22Rv1 (cell line): ENCODE measurements around the gene SLAMF8.

Source experiments
- H3K27ac ChIP-seq: fragments of 450-650 bp; 2 replicates; pipeline ENCODE4 v1.5.1; 2017
- CTCF ChIP-seq: fragments of 450-650 bp; IDR thresholded peaks from 2 replicates; pipeline ENCODE4 v1.5.1; 2017; ENCODE audit warnings: mild to moderate bottlenecking
- ZFX ChIP-seq: fragments of 450-650 bp; IDR thresholded peaks from 2 replicates; pipeline ENCODE4 v1.6.1; 2017; ENCODE audit warnings: antibody characterized with exemption, borderline replicate concordance

The SLAMF8 gene

GRCh38 chr1:159869607-159870006, 42.9 kb downstream of the SLAMF8 start:
- TF ChIP-seq CTCF (no peak), ZFX (no peak)
- H3K27ac ChIP-seq: no peak overlapping the region

- TF ChIP-seq ZFX: no peak
- no peak for TF ChIP-seq CTCF
- no peak overlapping the region for H3K27ac ChIP-seq
These were observed 44.0 kb downstream of the SLAMF8 start for GRCh38 chr1:159870704-159871103.

GRCh38 chr1:159872891-159873290, 46.2 kb downstream of the SLAMF8 start:
- H3K27ac ChIP-seq: no peak overlapping the region
- TF ChIP-seq ZFX: no peak
- TF ChIP-seq CTCF: no peak

- no peak overlapping the region for H3K27ac ChIP-seq
- TF ChIP-seq ZFX (no peak), CTCF (no peak)
These were observed 47.0 kb downstream of the SLAMF8 start for GRCh38 chr1:159873530-159874143.

GRCh38 chr1:159877695-159878444, 51.2 kb downstream of the SLAMF8 start:
- TF ChIP-seq ZFX: no peak
- H3K27ac ChIP-seq: no peak overlapping the region

GRCh38 chr1:159879136-159879535, 52.5 kb downstream of the SLAMF8 start:
- no peak overlapping the region for H3K27ac ChIP-seq
- TF ChIP-seq ZFX (no peak), CTCF (no peak)

- TF ChIP-seq CTCF (no peak), ZFX (no peak)
These were observed 53.3 kb downstream of the SLAMF8 start for GRCh38 chr1:159879977-159880376.

More at GRCh38 chr1:159879977-159880376, 53.3 kb downstream of the SLAMF8 start:
- no peak overlapping the region for H3K27ac ChIP-seq
